ENCODE results near the gene CBY2. TPM values are rescaled to one million over a fixed set of nuclear protein-coding genes. Genes with fewer than 3 reads are reported as not detected.

CBY2 gene
- total RNA-seq, 1 donor from 2014 or later, result not detected

- Histone ChIP-seq H3K27ac (ENCODE audit: low read depth, low read length) (no peak overlapping the region), H3K4me3 (ENCODE audit: low read length in 3 of 3) (no peak overlapping the region), H3K4me1 (ENCODE audit: control insufficient read depth in 3 of 3, insufficient read depth in 3 of 3, low read length in 3 of 3) (no peaks in the 10 kb centered on the region), H3K9me3 (ENCODE audit: control insufficient read depth in 3 of 3, low read length in 3 of 3) (no peaks in the 10 kb centered on the region), H3K27me3 (ENCODE audit: control insufficient read depth in 3 of 3, insufficient read depth in 3 of 3, low read length in 3 of 3) (peaks cover 0 to 9% (median 0%) of the 10 kb centered on the region in 3 donors), H3K36me3 (ENCODE audit: control insufficient read depth in 3 of 3, insufficient read depth in 3 of 3, low read length in 3 of 3) (no peaks in the 10 kb centered on the region), H3K9ac (ENCODE audit: low read depth in 1 of 3, low read length in 3 of 3) (no peak overlapping the region)
Observed at GRCh38 chr13:45678282-45678681, 23.8 kb upstream of the CBY2 start.

DNA sequence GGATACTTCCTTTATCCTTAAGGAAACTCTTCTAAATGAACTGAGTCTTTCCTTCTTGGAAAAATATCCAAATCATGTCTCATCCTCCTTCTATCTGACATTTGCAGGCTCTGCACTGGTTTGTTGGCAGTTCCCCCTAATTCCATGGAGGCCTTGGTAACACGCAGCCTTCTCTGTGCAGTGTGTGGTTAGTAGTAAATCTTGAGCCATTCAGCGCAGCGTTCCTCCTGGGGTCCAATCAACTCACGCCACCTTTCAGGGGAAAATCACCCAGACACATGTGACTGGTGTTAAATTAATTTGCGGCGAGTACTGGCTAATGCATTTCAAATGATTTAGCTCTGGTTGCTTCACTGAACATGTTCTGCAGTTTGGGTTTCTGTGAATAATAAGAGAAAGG is 21.0 kb upstream of the CBY2 start:
- Histone ChIP-seq H3K27me3 (ENCODE audit: control insufficient read depth in 3 of 3, insufficient read depth in 3 of 3, low read length in 3 of 3) (peaks cover 0 to 9% (median 0%) of the 10 kb centered on the region in 3 donors), H3K9ac (ENCODE audit: low read depth in 1 of 3, low read length in 3 of 3) (no peak overlapping the region), H3K4me1 (ENCODE audit: control insufficient read depth in 3 of 3, insufficient read depth in 3 of 3, low read length in 3 of 3) (no peaks in the 10 kb centered on the region), H3K9me3 (ENCODE audit: control insufficient read depth in 3 of 3, low read length in 3 of 3) (no peaks in the 10 kb centered on the region), H3K27ac (ENCODE audit: low read depth, low read length) (no peak overlapping the region), H3K36me3 (ENCODE audit: control insufficient read depth in 3 of 3, insufficient read depth in 3 of 3, low read length in 3 of 3) (no peaks in the 10 kb centered on the region), H3K4me3 (ENCODE audit: low read length in 3 of 3) (no peak overlapping the region)

DNA sequence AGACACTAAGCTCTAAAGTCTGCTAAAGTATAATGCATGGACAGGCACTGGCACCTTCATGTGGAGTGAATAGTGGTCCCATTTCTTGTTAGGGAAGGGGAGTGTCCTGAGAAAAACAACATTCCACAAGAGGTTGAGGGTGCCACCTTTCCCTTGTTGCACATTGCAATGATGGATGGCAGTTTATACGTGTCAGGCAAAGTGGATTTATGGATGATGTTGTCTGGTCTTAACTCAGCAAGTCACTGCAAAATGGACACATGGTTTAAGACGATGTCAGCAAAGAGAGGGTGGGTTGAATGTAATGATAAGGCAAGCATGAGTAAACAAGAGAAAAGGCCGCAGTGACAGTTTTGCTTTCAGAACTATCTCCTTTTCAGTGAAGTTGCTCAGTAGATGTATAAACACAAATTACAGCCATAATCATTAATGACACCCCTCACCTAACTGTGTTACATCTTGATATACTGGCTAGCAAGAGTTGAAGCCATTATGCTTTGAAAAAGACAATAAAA is 19.6 kb upstream of the CBY2 start:
- Histone ChIP-seq H3K9me3 (ENCODE audit: control insufficient read depth in 3 of 3, low read length in 3 of 3) (no peaks in the 10 kb centered on the region), H3K27ac (ENCODE audit: low read depth, low read length) (no peak overlapping the region), H3K36me3 (ENCODE audit: control insufficient read depth in 3 of 3, insufficient read depth in 3 of 3, low read length in 3 of 3) (no peaks in the 10 kb centered on the region), H3K4me3 (ENCODE audit: low read length in 3 of 3) (no peak overlapping the region), H3K4me1 (ENCODE audit: control insufficient read depth in 3 of 3, insufficient read depth in 3 of 3, low read length in 3 of 3) (no peaks in the 10 kb centered on the region), H3K27me3 (ENCODE audit: control insufficient read depth in 3 of 3, insufficient read depth in 3 of 3, low read length in 3 of 3) (peaks cover 0 to 9% (median 0%) of the 10 kb centered on the region in 3 donors), H3K9ac (ENCODE audit: low read depth in 1 of 3, low read length in 3 of 3) (no peak overlapping the region)

- H3K9me3 ChIP-seq (ENCODE audit: control insufficient read depth in 3 of 3, low read length in 3 of 3), result no peaks in the 10 kb centered on the region
- H3K36me3 ChIP-seq (ENCODE audit: control insufficient read depth in 3 of 3, insufficient read depth in 3 of 3, low read length in 3 of 3), result no peaks in the 10 kb centered on the region
- no peaks in the 10 kb centered on the region for H3K4me1 ChIP-seq (ENCODE audit: control insufficient read depth in 3 of 3, insufficient read depth in 3 of 3, low read length in 3 of 3)
- no peak overlapping the region for H3K9ac ChIP-seq (ENCODE audit: low read depth in 1 of 3, low read length in 3 of 3)
- peaks cover 0 to 9% (median 0%) of the 10 kb centered on the region in 3 donors for H3K27me3 ChIP-seq (ENCODE audit: control insufficient read depth in 3 of 3, insufficient read depth in 3 of 3, low read length in 3 of 3)
- H3K4me3 ChIP-seq (ENCODE audit: low read length in 3 of 3), result no peak overlapping the region
- H3K27ac ChIP-seq (ENCODE audit: low read depth, low read length), result no peak overlapping the region
Observed at GRCh38 chr13:45683701-45684100, 18.4 kb upstream of the CBY2 start.

GRCh38 chr13:45688577-45688976 is 13.5 kb upstream of the CBY2 start:
- Histone ChIP-seq H3K27me3 (ENCODE audit: control insufficient read depth in 3 of 3, insufficient read depth in 3 of 3, low read length in 3 of 3) (peaks cover 0 to 2% (median 0%) of the 10 kb centered on the region in 3 donors), H3K4me3 (ENCODE audit: low read length in 3 of 3) (no peak overlapping the region), H3K9me3 (ENCODE audit: control insufficient read depth in 3 of 3, low read length in 3 of 3) (peaks cover 0 to 2% (median 0%) of the 10 kb centered on the region in 3 donors), H3K4me1 (ENCODE audit: control insufficient read depth in 3 of 3, insufficient read depth in 3 of 3, low read length in 3 of 3) (no peaks in the 10 kb centered on the region), H3K36me3 (ENCODE audit: control insufficient read depth in 3 of 3, insufficient read depth in 3 of 3, low read length in 3 of 3) (no peaks in the 10 kb centered on the region), H3K27ac (ENCODE audit: low read depth, low read length) (no peak overlapping the region), H3K9ac (ENCODE audit: low read depth in 1 of 3, low read length in 3 of 3) (no peak overlapping the region)

GRCh38 chr13:45690636-45691035 is 11.5 kb upstream of the CBY2 start:
- Histone ChIP-seq H3K27ac (ENCODE audit: low read depth, low read length) (no peak overlapping the region), H3K36me3 (ENCODE audit: control insufficient read depth in 3 of 3, insufficient read depth in 3 of 3, low read length in 3 of 3) (no peaks in the 10 kb centered on the region), H3K4me1 (ENCODE audit: control insufficient read depth in 3 of 3, insufficient read depth in 3 of 3, low read length in 3 of 3) (no peaks in the 10 kb centered on the region), H3K27me3 (ENCODE audit: control insufficient read depth in 3 of 3, insufficient read depth in 3 of 3, low read length in 3 of 3) (peaks cover 0 to 2% (median 0%) of the 10 kb centered on the region in 3 donors), H3K9me3 (ENCODE audit: control insufficient read depth in 3 of 3, low read length in 3 of 3) (peaks cover 0 to 2% (median 0%) of the 10 kb centered on the region in 3 donors), H3K9ac (ENCODE audit: low read depth in 1 of 3, low read length in 3 of 3) (no peak overlapping the region), H3K4me3 (ENCODE audit: low read length in 3 of 3) (no peak overlapping the region)

DNA sequence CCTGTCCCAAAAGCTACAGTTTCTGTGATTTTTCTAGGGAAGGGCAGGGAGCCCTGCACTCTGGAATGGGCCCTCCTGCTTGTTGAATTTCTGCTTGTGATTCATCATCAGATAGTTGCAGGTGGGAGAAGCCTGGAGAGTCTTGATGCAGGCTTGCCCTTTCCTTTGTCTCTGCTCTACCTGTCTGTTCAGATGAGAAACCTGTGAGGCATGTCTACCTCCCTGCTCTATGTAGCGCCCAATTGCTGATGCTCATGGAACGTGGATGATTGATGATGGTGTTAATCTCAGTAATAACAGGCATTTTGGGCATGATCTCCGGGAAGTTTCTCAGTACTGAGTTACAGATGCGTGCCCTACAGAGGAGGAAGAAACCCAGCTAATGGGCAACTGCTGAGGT is 10.9 kb upstream of the CBY2 start:
- Histone ChIP-seq H3K9me3 (ENCODE audit: control insufficient read depth in 3 of 3, low read length in 3 of 3) (peaks cover 0 to 2% (median 0%) of the 10 kb centered on the region in 3 donors), H3K9ac (ENCODE audit: low read depth in 1 of 3, low read length in 3 of 3) (no peak overlapping the region), H3K4me3 (ENCODE audit: low read length in 3 of 3) (no peak overlapping the region), H3K4me1 (ENCODE audit: control insufficient read depth in 3 of 3, insufficient read depth in 3 of 3, low read length in 3 of 3) (no peaks in the 10 kb centered on the region), H3K27ac (ENCODE audit: low read depth, low read length) (no peak overlapping the region), H3K27me3 (ENCODE audit: control insufficient read depth in 3 of 3, insufficient read depth in 3 of 3, low read length in 3 of 3) (peaks cover 0 to 2% (median 0%) of the 10 kb centered on the region in 3 donors), H3K36me3 (ENCODE audit: control insufficient read depth in 3 of 3, insufficient read depth in 3 of 3, low read length in 3 of 3) (no peaks in the 10 kb centered on the region)

- Histone ChIP-seq H3K27me3 (ENCODE audit: control insufficient read depth in 3 of 3, insufficient read depth in 3 of 3, low read length in 3 of 3) (peaks cover 0 to 2% (median 0%) of the 10 kb centered on the region in 3 donors), H3K4me1 (ENCODE audit: control insufficient read depth in 3 of 3, insufficient read depth in 3 of 3, low read length in 3 of 3) (no peaks in the 10 kb centered on the region), H3K9me3 (ENCODE audit: control insufficient read depth in 3 of 3, low read length in 3 of 3) (peaks cover 0 to 2% (median 0%) of the 10 kb centered on the region in 3 donors), H3K27ac (ENCODE audit: low read depth, low read length) (no peak overlapping the region), H3K9ac (ENCODE audit: low read depth in 1 of 3, low read length in 3 of 3) (no peak overlapping the region), H3K4me3 (ENCODE audit: low read length in 3 of 3) (no peak overlapping the region), H3K36me3 (ENCODE audit: control insufficient read depth in 3 of 3, insufficient read depth in 3 of 3, low read length in 3 of 3) (no peaks in the 10 kb centered on the region)
Observed at GRCh38 chr13:45691667-45692066, 10.5 kb upstream of the CBY2 start.

DNA sequence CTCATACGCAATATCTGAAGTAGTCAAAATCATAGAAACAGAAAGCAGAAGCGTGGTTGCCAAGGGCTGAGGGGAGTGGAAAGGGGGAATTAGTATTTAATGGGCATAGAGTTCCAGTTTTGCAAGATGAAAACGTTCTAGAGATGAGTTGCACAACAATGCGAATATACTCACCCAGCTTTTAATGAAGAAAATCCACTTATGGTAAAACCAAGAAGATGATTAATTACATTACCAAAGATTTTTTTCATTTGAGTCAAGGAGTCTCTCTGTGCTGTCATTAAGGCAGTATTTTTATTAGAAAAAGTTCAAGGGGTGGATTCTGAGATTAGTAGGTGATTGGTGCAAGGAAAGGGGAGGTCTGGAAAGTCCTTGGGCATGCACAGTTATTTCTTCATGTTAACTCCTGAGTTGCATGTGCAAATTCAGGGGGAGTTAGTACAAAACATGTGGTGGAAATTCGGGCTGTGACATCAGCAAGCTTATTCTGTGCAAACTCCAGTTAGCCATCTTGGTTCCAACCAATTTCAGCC is 6.9 kb upstream of the CBY2 start:
- H3K27me3 ChIP-seq (ENCODE audit: control insufficient read depth in 3 of 3, insufficient read depth in 3 of 3, low read length in 3 of 3), result peaks cover 0 to 2% (median 0%) of the 10 kb centered on the region in 3 donors
- H3K4me1 ChIP-seq (ENCODE audit: control insufficient read depth in 3 of 3, insufficient read depth in 3 of 3, low read length in 3 of 3), result no peaks in the 10 kb centered on the region
- H3K9ac ChIP-seq (ENCODE audit: low read depth in 1 of 3, low read length in 3 of 3), result no peak overlapping the region
- H3K36me3 ChIP-seq (ENCODE audit: control insufficient read depth in 3 of 3, insufficient read depth in 3 of 3, low read length in 3 of 3), result no peaks in the 10 kb centered on the region
- H3K9me3 ChIP-seq (ENCODE audit: control insufficient read depth in 3 of 3, low read length in 3 of 3), result peaks cover 0 to 2% (median 0%) of the 10 kb centered on the region in 3 donors
- H3K4me3 ChIP-seq (ENCODE audit: low read length in 3 of 3), result no peak overlapping the region
- no peak overlapping the region for H3K27ac ChIP-seq (ENCODE audit: low read depth, low read length)

DNA sequence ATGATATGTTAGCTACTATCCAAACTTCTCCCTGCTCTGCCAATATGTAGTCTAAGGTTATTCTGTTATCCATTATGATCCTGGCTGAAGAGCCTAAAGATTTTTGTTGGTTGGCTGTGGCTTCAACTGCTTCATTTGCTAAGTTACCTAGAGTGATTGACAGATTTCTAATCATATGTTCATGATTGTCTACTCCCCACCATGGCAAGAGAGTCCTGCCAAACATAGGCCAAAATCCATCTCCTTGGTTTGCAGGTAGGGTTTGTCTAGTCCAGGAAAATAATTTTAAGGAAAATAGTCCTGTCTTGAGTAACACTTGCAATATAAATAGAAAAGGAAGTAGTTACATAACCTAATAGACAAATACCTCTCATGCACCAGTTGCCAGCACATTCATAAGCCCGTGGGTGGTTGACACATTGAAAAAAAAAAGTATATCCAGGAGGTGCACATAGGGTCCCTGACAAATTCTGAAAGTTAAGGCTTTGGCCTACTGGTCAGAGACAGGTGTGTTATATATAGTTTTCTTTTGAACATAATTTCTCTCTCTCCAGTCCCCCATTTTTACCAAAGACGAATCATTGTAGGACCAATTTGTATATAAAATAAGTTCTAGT is 5.4 kb upstream of the CBY2 start:
- Histone ChIP-seq H3K9ac (ENCODE audit: low read depth in 1 of 3, low read length in 3 of 3) (no peak overlapping the region), H3K27me3 (ENCODE audit: control insufficient read depth in 3 of 3, insufficient read depth in 3 of 3, low read length in 3 of 3) (peaks cover 0 to 2% (median 0%) of the 10 kb centered on the region in 3 donors), H3K4me1 (ENCODE audit: control insufficient read depth in 3 of 3, insufficient read depth in 3 of 3, low read length in 3 of 3) (no peaks in the 10 kb centered on the region), H3K9me3 (ENCODE audit: control insufficient read depth in 3 of 3, low read length in 3 of 3) (peaks cover 0 to 2% (median 0%) of the 10 kb centered on the region in 3 donors), H3K4me3 (ENCODE audit: low read length in 3 of 3) (no peak overlapping the region), H3K36me3 (ENCODE audit: control insufficient read depth in 3 of 3, insufficient read depth in 3 of 3, low read length in 3 of 3) (no peaks in the 10 kb centered on the region), H3K27ac (ENCODE audit: low read depth, low read length) (no peak overlapping the region)

All from skeletal muscle tissue (tissue), 4 donors.